Neural cell (in vitro differentiated cells): ENCODE measurements around the gene GOSR1. TPM values are rescaled to one million over a fixed set of nuclear protein-coding genes. Genes with fewer than 3 reads are reported as not detected.

Experiments used
- H2AFZ ChIP-seq: fragments of 200-600, 300-800 bp; sonication (generic), shearing (Covaris generic); 2 replicates; pipeline ENCODE4 v1.6.0; 2014; ENCODE audit warnings: low read depth, mild to moderate bottlenecking, antibody characterized with exemption, low read length, moderate library complexity
- H3F3A ChIP-seq: fragments of 200-600 bp; shearing (Covaris generic); 2 replicates; pipeline ENCODE4 v1.6.1; 2016; ENCODE audit warnings: mild to moderate bottlenecking, moderate library complexity, mixed read lengths, antibody characterized with exemption, low read length; ENCODE audit not compliant: insufficient read depth, poor library complexity, severe bottlenecking
- H3K27ac ChIP-seq: fragments of 200-600, 300-800 bp; sonication (generic), shearing (Covaris generic); 2 replicates; pipeline ENCODE4 v1.5.1; 2014; ENCODE audit warnings: mild to moderate bottlenecking, low read length, moderate library complexity
- H3K27me3 ChIP-seq: fragments of 300-800, 200-600 bp; sonication (generic), shearing (Covaris generic); 2 replicates; pipeline ENCODE4 v1.6.0; 2014; ENCODE audit warnings: mild to moderate bottlenecking, low read depth, low read length, moderate library complexity; ENCODE audit not compliant: insufficient read depth
- H3K36me3 ChIP-seq: fragments of 300-800, 200-600 bp; sonication (generic), shearing (Covaris generic); 2 replicates; pipeline ENCODE4 v1.5.1; 2014; ENCODE audit warnings: mild to moderate bottlenecking, antibody characterized with exemption, low read length, moderate library complexity; ENCODE audit not compliant: insufficient read depth
- H3K4me2 ChIP-seq: fragments of 300-800, 200-600 bp; sonication (generic), shearing (Covaris generic); 2 replicates; pipeline ENCODE4 v1.6.0; 2014; ENCODE audit warnings: mild to moderate bottlenecking, low read length
- H3K4me3 ChIP-seq: fragments of 300-800, 200-600 bp; sonication (generic), shearing (Covaris generic); 2 replicates; pipeline ENCODE4 v1.5.1; 2014; ENCODE audit warnings: mild to moderate bottlenecking, low read length, moderate library complexity
- H3K79me2 ChIP-seq: fragments of 200-600 bp; shearing (Covaris generic); replicated peaks from 2 replicates; pipeline ENCODE4 v1.6.0; 2014; ENCODE audit warnings: mild to moderate bottlenecking, low read length, moderate library complexity; ENCODE audit not compliant: insufficient read depth
- H3K9ac ChIP-seq: fragments of 300-800, 200-600 bp; sonication (generic), shearing (Covaris generic); 2 replicates; pipeline ENCODE4 v1.6.1; 2016; ENCODE audit warnings: mild to moderate bottlenecking, low read length, mixed read lengths
- H3K9me2 ChIP-seq: fragments of 200-600 bp; shearing (Covaris generic); 2 replicates; pipeline ENCODE4 v1.6.1; 2016; ENCODE audit warnings: mild to moderate bottlenecking, low read length, mixed read lengths; ENCODE audit not compliant: insufficient read depth
- H3K9me3 ChIP-seq: fragments of 200-600, 300-800 bp; sonication (generic), shearing (Covaris generic); 2 replicates; pipeline ENCODE4 v1.6.1; 2016; ENCODE audit warnings: mild to moderate bottlenecking, mixed run types, low read length, moderate library complexity, mixed read lengths
- H4K20me1 ChIP-seq: fragments of 200-600 bp; shearing (Covaris generic); 2 replicates; pipeline ENCODE4 v1.6.1; 2016; ENCODE audit warnings: mild to moderate bottlenecking, mixed run types; ENCODE audit not compliant: insufficient read depth
- CTCF ChIP-seq: fragments of 450-650 bp; IDR thresholded peaks from 2 replicates; pipeline ENCODE4 v1.5.1; 2014; ENCODE audit warnings: antibody characterized with exemption, mild to moderate bottlenecking, moderate library complexity; ENCODE audit not compliant: poor library complexity, severe bottlenecking
- EP300 ChIP-seq: fragments of 450-650 bp; conservative IDR thresholded peaks from 2 replicates; pipeline ENCODE4 v1.6.1; 2014; ENCODE audit warnings: antibody characterized with exemption, mild to moderate bottlenecking, moderate library complexity; ENCODE audit not compliant: poor library complexity, severe bottlenecking
- EZH2 ChIP-seq: fragments of 200-600, 300-800 bp; shearing (Covaris generic), sonication (generic); IDR thresholded peaks from 2 replicates; pipeline ENCODE4 v1.6.1; 2014; ENCODE audit warnings: antibody characterized with exemption, low read length, borderline replicate concordance, mild to moderate bottlenecking; ENCODE audit not compliant: insufficient read depth, poor library complexity, severe bottlenecking
- MXI1 ChIP-seq: fragments of 450-650 bp; conservative IDR thresholded peaks from 2 replicates; pipeline ENCODE4 v1.6.1; 2014; ENCODE audit warnings: antibody characterized with exemption, mild to moderate bottlenecking; ENCODE audit not compliant: poor library complexity, severe bottlenecking
- POLR2AphosphoS5 ChIP-seq: IDR thresholded peaks from 2 replicates; pipeline ENCODE4 v1.6.1; 2012
- RAD21 ChIP-seq: fragments of 450-650 bp; conservative IDR thresholded peaks from 2 replicates; pipeline ENCODE4 v1.6.1; 2014; ENCODE audit warnings: antibody characterized with exemption, mild to moderate bottlenecking, moderate library complexity
- REST ChIP-seq: IDR thresholded peaks from 2 replicates; pipeline ENCODE4 v1.6.1; 2012; ENCODE audit warnings: borderline replicate concordance
- SMC3 ChIP-seq: fragments of 450-650 bp; conservative IDR thresholded peaks from 2 replicates; pipeline ENCODE4 v1.6.1; 2014; ENCODE audit warnings: antibody characterized with exemption, mild to moderate bottlenecking, moderate library complexity; ENCODE audit not compliant: poor library complexity
- TAF1 ChIP-seq: IDR thresholded peaks from 2 replicates; pipeline ENCODE4 v1.6.1; 2012; ENCODE audit warnings: low read depth
- polyA plus RNA-seq: library from polyadenylated mRNA; depleted of rRNA; stranded (reverse); fragments of >200 nt; gene quantifications from 2 replicates; pipeline ENCODE4 v1.2.3, GENCODE V29; 2014

GOSR1 gene
- polyA plus RNA-seq, 1 donor from 2014 or later, result 20.1 TPM

GRCh38 chr17:30513346-30513745, 36.1 kb downstream of the GOSR1 start:
- no peak for TF ChIP-seq RAD21
- TF ChIP-seq TAF1, result no peak
- no peak for TF ChIP-seq CTCF
- no peak for TF ChIP-seq REST
- no peak for TF ChIP-seq MXI1
- no peak for TF ChIP-seq EZH2
- TF ChIP-seq SMC3, result no peak
- no peak for TF ChIP-seq EP300
- TF ChIP-seq POLR2AphosphoS5, result no peak
- Histone ChIP-seq H3K4me3 (no peak overlapping the region), H3K79me2 (no peaks in the 10 kb centered on the region), H3K36me3 (no peaks in the 10 kb centered on the region), H3K9me3 (no peaks in the 10 kb centered on the region), H3K27me3 (no peaks in the 10 kb centered on the region), H3F3A (no peaks in the 10 kb centered on the region), H3K9me2 (no peaks in the 10 kb centered on the region), H3K4me2 (no peak overlapping the region), H2AFZ (no peak overlapping the region), H4K20me1 (no peaks in the 10 kb centered on the region), H3K9ac (no peak overlapping the region), H3K27ac (no peak overlapping the region)

- no peaks in the 10 kb centered on the region for H3K36me3 ChIP-seq
- no peak for TF ChIP-seq EP300
- TF ChIP-seq TAF1, result no peak
- TF ChIP-seq RAD21, result no peak
- no peak for TF ChIP-seq EZH2
- TF ChIP-seq CTCF, result no peak
- no peak for TF ChIP-seq REST
- TF ChIP-seq MXI1, result no peak
- no peak for TF ChIP-seq POLR2AphosphoS5
- no peak for TF ChIP-seq SMC3
- no peaks in the 10 kb centered on the region for H3F3A ChIP-seq
- no peaks in the 10 kb centered on the region for H3K9me3 ChIP-seq
- H3K27me3 ChIP-seq, result no peaks in the 10 kb centered on the region
- H3K9ac ChIP-seq, result no peak overlapping the region
- no peaks in the 10 kb centered on the region for H4K20me1 ChIP-seq
- no peaks in the 10 kb centered on the region for H3K9me2 ChIP-seq
- no peak overlapping the region for H3K4me2 ChIP-seq
- no peak overlapping the region for H2AFZ ChIP-seq
- no peaks in the 10 kb centered on the region for H3K79me2 ChIP-seq
- H3K27ac ChIP-seq, result no peak overlapping the region
- H3K4me3 ChIP-seq, result no peak overlapping the region
Observed at GRCh38 chr17:30514895-30515596, 37.8 kb downstream of the GOSR1 start.
